Right atrium auricular region (tissue), 2 donors: Measurements from ENCODE around the gene GPR171. TPM values are rescaled to one million over a fixed set of nuclear protein-coding genes. Genes with fewer than 3 reads are reported as not detected.

Source experiments
- DNase-seq: peaks from one replicate; pipeline ENCODE4 v3.0.0-alpha.2; 2019; ENCODE audit warnings: low spot score
- H3K27ac ChIP-seq, 2 donors: fragments of 200-600 bp; sonication (generic); 1 replicate in 1 of 2; 2 replicates in 1 of 2; pipeline ENCODE4 v1.5.1; 2016 to 2019
- H3K27me3 ChIP-seq, 2 donors: fragments of 200-600 bp; sonication (generic); one replicate each; pipeline versions ENCODE4 v1.5.1 to v1.6.0; 2017 to 2019
- H3K36me3 ChIP-seq: fragments of 200-600 bp; sonication (generic); one replicate; pipeline ENCODE4 v1.5.1; 2016
- H3K4me1 ChIP-seq, 2 donors: fragments of 200-600 bp; sonication (generic); one replicate each; pipeline versions ENCODE4 v1.5.1 to v1.6.0; 2017 to 2019
- H3K4me3 ChIP-seq, 2 donors: fragments of 200-600 bp; sonication (generic); 1 replicate in 1 of 2; 2 replicates in 1 of 2; pipeline ENCODE4 v1.5.1; 2017 to 2019; ENCODE audit warnings: mild to moderate bottlenecking in 1 of 2, moderate library complexity in 1 of 2
- H3K9me3 ChIP-seq, 2 donors: fragments of 200-600 bp; sonication (generic); one replicate each; pipeline ENCODE4 v1.5.1; 2019
- CTCF ChIP-seq, 2 donors: fragments of 200-600 bp; sonication (generic); IDR thresholded peaks; one replicate each; pipeline ENCODE4 v1.5.1; 2019; ENCODE audit warnings: antibody characterized with exemption in 2 of 2
- total RNA-seq, 2 donors: library from RNA; depleted of rRNA; stranded (reverse); fragments of >200 nt; gene quantifications; one replicate each; pipeline ENCODE4 v1.1.0, GENCODE V29; 2016

Gene GPR171
- total RNA-seq, 2 donors from 2014 or later = 0.37 to 0.39 TPM

- DNase-seq = no peak
- Histone ChIP-seq H3K4me1 (no peaks in the 10 kb centered on the region), H3K4me3 (no peak overlapping the region), H3K27ac (no peak overlapping the region), H3K27me3 (no peaks in the 10 kb centered on the region), H3K36me3 (no peaks in the 10 kb centered on the region), H3K9me3 (no peaks in the 10 kb centered on the region)
- TF ChIP-seq CTCF (IDR thresholded peaks at IDR 0.05) = no peak
Observed at GRCh38 chr3:151201051-151201730, 1.8 kb downstream of the GPR171 start.

- no peak for DNase-seq
- H3K27ac ChIP-seq = no peak overlapping the region
- no peaks in the 10 kb centered on the region for H3K4me1 ChIP-seq
- no peaks in the 10 kb centered on the region for H3K36me3 ChIP-seq
- no peaks in the 10 kb centered on the region for H3K27me3 ChIP-seq
- no peaks in the 10 kb centered on the region for H3K9me3 ChIP-seq
- no peak overlapping the region for H3K4me3 ChIP-seq
- no peak for TF ChIP-seq CTCF (IDR thresholded peaks at IDR 0.05)
Observed at GRCh38 chr3:151200586-151200985, 2.4 kb downstream of the GPR171 start.

GRCh38 chr3:151199554-151200438, 3.2 kb downstream of the GPR171 start:
- H3K9me3 ChIP-seq = no peaks in the 10 kb centered on the region
- DNase-seq = no peak
- H3K27ac ChIP-seq = no peak overlapping the region
- H3K4me3 ChIP-seq = no peak overlapping the region
- no peaks in the 10 kb centered on the region for H3K4me1 ChIP-seq
- no peaks in the 10 kb centered on the region for H3K36me3 ChIP-seq
- H3K27me3 ChIP-seq = no peaks in the 10 kb centered on the region
- no peak for TF ChIP-seq CTCF (IDR thresholded peaks at IDR 0.05)

- Histone ChIP-seq H3K9me3 (no peaks in the 10 kb centered on the region), H3K27me3 (no peaks in the 10 kb centered on the region), H3K36me3 (no peaks in the 10 kb centered on the region), H3K4me3 (no peak overlapping the region), H3K4me1 (no peaks in the 10 kb centered on the region), H3K27ac (no peak overlapping the region)
- no peak for TF ChIP-seq CTCF (IDR thresholded peaks at IDR 0.05)
- DNase-seq = no peak
Observed at GRCh38 chr3:151198849-151199248, 4.2 kb downstream of the GPR171 start.

- no peak for DNase-seq
- Histone ChIP-seq H3K36me3 (no peaks in the 10 kb centered on the region), H3K27ac (no peak overlapping the region), H3K27me3 (no peaks in the 10 kb centered on the region), H3K4me3 (no peak overlapping the region), H3K9me3 (no peaks in the 10 kb centered on the region), H3K4me1 (no peaks in the 10 kb centered on the region)
- TF ChIP-seq CTCF (IDR thresholded peaks at IDR 0.05) = no peak
Observed at GRCh38 chr3:151197981-151198767, 4.8 kb downstream of the GPR171 start.
